ENCODE measurements around the gene IL5RA.

GRCh38 chr3:3097958-3098357 is 12.2 kb downstream of the IL5RA start:
- TF ChIP-seq CTCF (IDR thresholded peaks at IDR 0.05) (no peak), POLR2AphosphoS5 (IDR thresholded peaks at IDR 0.05) (no peak)

All from prostate gland (tissue), 2 donors.